ENCODE data around the gene CAPS. TPM values are rescaled to one million over a fixed set of nuclear protein-coding genes. Genes with fewer than 3 reads are reported as not detected.

The CAPS gene
- total and polyA plus RNA-seq, 2 experiments from 2014 or later: 15.5 to 17.8 TPM

- H3K36me3 ChIP-seq (replicated peaks; ENCODE audit: insufficient read depth, low read depth): no peaks in the 10 kb centered on the region
- H3K27ac ChIP-seq: peak overlapping the region; percentile 71
- peaks cover 28% of the 10 kb centered on the region for H3K4me1 ChIP-seq (ENCODE audit: insufficient read depth)
- no peak for DNase-seq (ENCODE audit: low spot score)
- H3K4me3 ChIP-seq: no peak overlapping the region
- H4K20me1 ChIP-seq (ENCODE audit: insufficient read depth, poor library complexity, severe bottlenecking): peaks cover 14% of the 10 kb centered on the region
- H3K9me2 ChIP-seq (replicated peaks; ENCODE audit: insufficient read depth): no peaks in the 10 kb centered on the region
- H2AFZ ChIP-seq: no peak overlapping the region
- peaks cover 47% of the 10 kb centered on the region for H3K79me2 ChIP-seq
- no peaks in the 10 kb centered on the region for H3K9me3 ChIP-seq (ENCODE audit: low read depth)
- no peaks in the 10 kb centered on the region for H3K27me3 ChIP-seq
- TF ChIP-seq EZH2 (IDR thresholded peaks at IDR 0.05; ENCODE audit: borderline replicate concordance): no peak
- TF ChIP-seq CTCF (IDR thresholded peaks at IDR 0.05; ENCODE audit: poor library complexity): no peak
- TF ChIP-seq EZH2phosphoT487 (IDR thresholded peaks at IDR 0.05; ENCODE audit: low read depth, severe bottlenecking, unreplicated experiment): no peak
- H3K4me2 ChIP-seq: no peak overlapping the region
- WGBS (ENCODE audit: low lambda C conversion rate, missing lambda C conversion rate): 91% methylated on average over 5 of the region's 5 CpGs
Observed at GRCh38 chr19:5934069-5934401, 20.0 kb downstream of the CAPS start.

GRCh38 chr19:5934774-5935472 is 20.9 kb downstream of the CAPS start:
- H3K36me3 ChIP-seq (replicated peaks; ENCODE audit: insufficient read depth, low read depth): no peaks in the 10 kb centered on the region
- H3K79me2 ChIP-seq: peaks cover 56% of the 10 kb centered on the region
- H2AFZ ChIP-seq: no peak overlapping the region
- DNase-seq (ENCODE audit: low spot score): peak; percentile 69
- peaks cover 25% of the 10 kb centered on the region for H3K4me1 ChIP-seq (ENCODE audit: insufficient read depth)
- TF ChIP-seq EZH2 (IDR thresholded peaks at IDR 0.05; ENCODE audit: borderline replicate concordance): no peak
- no peak for TF ChIP-seq CTCF (IDR thresholded peaks at IDR 0.05; ENCODE audit: poor library complexity)
- TF ChIP-seq EZH2phosphoT487 (IDR thresholded peaks at IDR 0.05; ENCODE audit: low read depth, severe bottlenecking, unreplicated experiment): no peak
- no peaks in the 10 kb centered on the region for H3K9me3 ChIP-seq (ENCODE audit: low read depth)
- no peaks in the 10 kb centered on the region for H3K27me3 ChIP-seq
- peak overlapping the region; percentile 46 for H3K4me2 ChIP-seq
- H3K27ac ChIP-seq: peak overlapping the region; percentile 71
- H4K20me1 ChIP-seq (ENCODE audit: insufficient read depth, poor library complexity, severe bottlenecking): peaks cover 18% of the 10 kb centered on the region
- 53% methylated on average over 16 of the region's 16 CpGs for WGBS (ENCODE audit: low lambda C conversion rate, missing lambda C conversion rate)
- H3K4me3 ChIP-seq: no peak overlapping the region
- H3K9me2 ChIP-seq (replicated peaks; ENCODE audit: insufficient read depth): no peaks in the 10 kb centered on the region

- peaks cover 63% of the 10 kb centered on the region for H3K79me2 ChIP-seq
- no peaks in the 10 kb centered on the region for H3K36me3 ChIP-seq (replicated peaks; ENCODE audit: insufficient read depth, low read depth)
- TF ChIP-seq EZH2phosphoT487 (IDR thresholded peaks at IDR 0.05; ENCODE audit: low read depth, severe bottlenecking, unreplicated experiment) (no peak), CTCF (IDR thresholded peaks at IDR 0.05; ENCODE audit: poor library complexity) (no peak), EZH2 (IDR thresholded peaks at IDR 0.05; ENCODE audit: borderline replicate concordance) (no peak)
- no peaks in the 10 kb centered on the region for H3K9me3 ChIP-seq (ENCODE audit: low read depth)
- no peak for DNase-seq (ENCODE audit: low spot score)
- no peaks in the 10 kb centered on the region for H3K9me2 ChIP-seq (replicated peaks; ENCODE audit: insufficient read depth)
- 75% methylated on average over 25 of the region's 25 CpGs for WGBS (ENCODE audit: low lambda C conversion rate, missing lambda C conversion rate)
- H2AFZ ChIP-seq: no peak overlapping the region
- H4K20me1 ChIP-seq (ENCODE audit: insufficient read depth, poor library complexity, severe bottlenecking): peaks cover 18% of the 10 kb centered on the region
- no peaks in the 10 kb centered on the region for H3K27me3 ChIP-seq
- no peak overlapping the region for H3K4me3 ChIP-seq
- H3K4me1 ChIP-seq (ENCODE audit: insufficient read depth): peaks cover 25% of the 10 kb centered on the region
- peak overlapping the region; percentile 46 for H3K4me2 ChIP-seq
- peak overlapping the region; percentile 71 for H3K27ac ChIP-seq
Observed at GRCh38 chr19:5935473-5936291, 21.6 kb downstream of the CAPS start.

All from hepatocyte (in vitro differentiated cells).